GM18519 (cell line): ENCODE data around the gene CD3G.

ENCODE experiments used
- ATAC-seq: cut with Tn5 transposase; IDR thresholded peaks from one replicate; pipeline ENCODE4 v1.9.1; 2021; ENCODE audit warnings: mild to moderate bottlenecking, moderate library complexity; ENCODE audit not compliant: unreplicated experiment, low FRiP score

CD3G gene

DNA sequence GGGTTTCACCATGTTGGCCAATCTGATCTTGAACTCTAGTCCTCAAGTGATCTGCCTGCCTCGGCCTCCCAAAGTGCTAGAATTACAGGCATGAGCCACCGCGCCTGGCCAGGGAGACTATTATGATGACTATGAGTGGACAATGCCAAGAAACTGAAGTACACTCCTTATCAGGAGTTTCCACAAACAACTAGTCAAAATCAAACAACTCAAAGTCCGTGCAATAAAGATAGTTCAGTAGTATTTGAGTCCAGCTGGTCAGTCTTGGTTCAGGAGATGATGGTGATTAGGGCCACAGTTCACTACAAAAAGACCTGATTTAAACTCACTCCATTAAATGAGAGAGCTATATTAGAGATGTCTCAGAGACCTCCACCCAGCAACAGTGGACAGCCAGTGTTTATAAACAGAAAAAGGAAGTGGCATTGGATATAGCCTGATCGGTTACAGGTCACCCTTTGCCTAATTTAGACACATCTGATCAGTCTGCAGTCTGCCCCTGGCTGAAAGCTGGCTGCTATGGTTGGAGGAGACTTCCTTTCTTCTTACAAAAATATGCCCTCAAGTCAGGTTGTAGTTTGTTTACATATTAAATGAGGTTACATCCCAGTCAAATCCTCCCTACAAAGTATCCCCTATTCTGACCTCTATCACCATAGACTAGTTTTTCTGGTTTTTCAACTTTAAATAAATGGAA lies 22.6 kb upstream of the CD3G start:
- ATAC-seq = no peak

DNA sequence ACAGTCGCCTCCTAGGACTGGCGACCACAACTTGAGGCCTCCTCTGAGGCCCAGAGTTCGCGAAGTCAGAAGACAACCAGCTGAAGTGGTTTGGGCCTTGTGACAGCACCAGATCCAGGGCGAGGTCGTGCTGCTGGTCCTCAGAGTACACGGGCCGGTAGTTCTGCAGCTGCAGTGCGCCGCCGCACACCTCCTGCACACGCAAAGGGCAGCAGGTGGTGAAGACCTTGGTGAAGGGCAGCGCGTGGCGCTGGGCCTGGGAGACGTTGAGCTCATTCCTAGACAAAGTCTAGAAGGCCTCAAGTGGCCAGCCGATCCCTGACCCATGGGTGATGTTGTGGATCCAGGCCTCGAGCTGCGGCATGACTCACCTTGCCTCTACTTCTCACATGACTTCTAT lies 21.4 kb upstream of the CD3G start:
- ATAC-seq = no peak

DNA sequence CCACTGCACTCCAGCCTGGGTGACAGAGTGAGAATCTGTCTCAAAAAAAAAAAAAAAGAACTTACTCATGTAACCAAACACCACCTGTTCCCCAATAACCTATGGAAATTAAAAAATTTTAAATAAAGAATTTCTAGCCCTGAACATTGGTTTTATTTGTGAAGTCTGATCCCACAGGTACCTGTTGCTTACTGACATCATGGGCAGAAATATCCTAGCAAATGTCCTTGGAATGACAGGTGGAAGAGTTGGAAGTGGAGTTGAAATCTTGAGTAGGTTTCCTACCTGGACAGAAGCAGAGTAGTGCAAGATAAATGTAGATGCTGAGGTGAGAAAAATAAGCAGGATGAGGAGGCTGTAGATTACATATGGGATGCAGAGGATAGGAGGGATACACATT lies 18.9 kb upstream of the CD3G start:
- ATAC-seq = no peak

DNA sequence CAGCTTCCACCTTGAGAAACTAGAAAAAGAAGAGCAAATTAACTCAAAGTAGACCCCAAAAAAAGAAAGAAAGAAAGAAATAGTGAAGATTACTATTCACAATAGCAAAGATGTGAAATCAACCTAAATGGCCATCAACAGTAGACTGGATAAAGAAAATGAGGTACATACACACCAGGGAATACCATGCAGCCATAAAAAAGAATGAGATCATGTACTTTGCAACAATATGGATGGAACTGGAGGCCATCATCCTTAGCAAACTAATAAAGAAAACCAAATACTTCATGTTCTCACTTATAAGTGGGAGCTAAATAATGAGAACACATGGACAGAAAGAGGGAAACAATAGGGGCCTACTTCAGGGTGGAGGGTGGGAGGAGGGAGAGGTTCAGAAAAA lies 15.4 kb upstream of the CD3G start:
- no peak for ATAC-seq

DNA sequence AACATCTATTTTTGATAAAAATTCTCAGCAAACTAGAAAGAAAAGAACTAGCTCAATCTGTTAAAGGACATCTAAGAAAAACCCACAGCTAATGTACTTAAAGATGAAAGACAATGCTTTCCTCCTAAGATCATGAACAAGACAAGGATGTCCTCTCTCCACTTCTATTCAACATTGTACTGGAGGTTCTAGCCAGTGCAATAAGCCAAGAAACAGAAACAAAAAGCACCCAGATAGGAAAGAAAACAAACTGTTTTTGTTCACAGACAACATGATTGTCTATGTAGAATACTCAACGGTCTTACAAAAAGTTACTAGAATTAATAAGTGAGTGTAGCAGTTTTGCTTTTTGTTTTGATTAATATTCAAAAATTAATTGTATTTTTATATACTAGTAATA lies 9.4 kb upstream of the CD3G start:
- no peak for ATAC-seq

DNA sequence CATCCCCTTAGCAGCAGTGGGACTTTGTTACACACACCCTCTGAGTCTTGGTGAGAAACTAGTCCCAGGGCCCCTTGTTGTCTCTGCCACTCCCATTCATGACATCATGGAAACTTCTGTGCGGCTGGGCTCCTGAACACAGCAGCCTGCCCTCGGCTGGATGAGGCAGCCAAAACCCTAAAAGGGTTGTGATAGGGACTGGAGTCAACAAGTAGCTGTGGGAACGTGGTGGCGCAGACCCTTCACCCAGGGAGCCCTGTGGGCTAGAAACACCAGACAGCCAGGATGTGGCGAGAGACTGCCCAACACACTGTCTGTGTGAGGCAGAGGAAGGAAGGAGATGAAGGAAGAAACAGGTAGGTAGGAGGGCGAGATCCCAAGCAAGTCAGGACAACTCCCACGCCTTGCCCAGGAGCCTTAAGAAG lies 5.5 kb upstream of the CD3G start:
- ATAC-seq = no peak

DNA sequence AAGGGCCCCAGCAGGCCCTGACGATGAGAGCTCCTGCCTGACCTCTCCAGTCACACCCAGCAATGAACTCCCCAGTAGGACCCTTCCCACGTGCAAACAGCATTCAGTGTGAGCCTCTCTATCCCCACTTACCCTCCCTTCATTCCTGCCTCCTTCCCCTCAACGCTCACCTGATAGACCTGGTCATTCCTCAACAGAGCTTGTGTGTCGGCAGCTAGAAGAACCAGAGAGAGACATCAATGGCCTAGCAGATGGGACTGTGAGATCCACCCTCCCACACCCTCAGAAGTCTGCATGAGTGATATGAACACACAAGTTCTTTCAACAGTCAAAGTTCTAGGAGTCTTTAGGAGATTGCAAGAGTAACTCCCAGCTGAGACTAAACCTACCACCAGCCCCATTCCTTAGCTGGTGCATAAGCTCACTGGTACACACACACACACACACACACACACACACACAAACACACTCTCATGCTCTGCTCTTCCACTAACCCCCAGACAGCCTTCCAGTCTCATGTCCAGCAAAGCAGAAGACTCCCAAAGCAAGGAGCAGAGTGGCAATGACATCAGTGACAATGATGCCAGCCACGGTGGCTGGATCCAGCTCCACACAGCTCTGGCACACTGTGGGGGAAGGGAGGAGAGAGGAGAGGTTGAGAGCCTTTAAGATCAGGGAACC lies 4.7 kb upstream of the CD3G start:
- ATAC-seq = no peak

DNA sequence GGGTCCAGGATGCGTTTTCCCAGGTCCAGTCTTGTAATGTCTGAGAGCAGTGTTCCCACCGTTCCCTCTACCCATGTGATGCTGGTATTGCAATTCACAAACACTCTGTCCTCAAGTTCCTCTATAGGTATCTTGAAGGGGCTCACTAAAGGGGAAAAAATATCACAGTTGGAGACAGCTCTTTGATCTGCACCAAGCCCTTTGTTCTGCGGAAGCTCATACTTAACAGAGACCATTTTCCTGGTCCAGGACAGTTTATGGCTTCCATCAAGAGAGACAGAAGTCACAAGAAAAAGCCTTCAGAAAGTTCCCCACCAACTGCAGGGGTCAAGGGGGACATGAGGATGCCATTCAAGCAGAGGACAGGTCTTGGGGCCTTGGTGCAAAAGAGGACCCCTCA lies 3.7 kb upstream of the CD3G start:
- ATAC-seq = no peak

DNA sequence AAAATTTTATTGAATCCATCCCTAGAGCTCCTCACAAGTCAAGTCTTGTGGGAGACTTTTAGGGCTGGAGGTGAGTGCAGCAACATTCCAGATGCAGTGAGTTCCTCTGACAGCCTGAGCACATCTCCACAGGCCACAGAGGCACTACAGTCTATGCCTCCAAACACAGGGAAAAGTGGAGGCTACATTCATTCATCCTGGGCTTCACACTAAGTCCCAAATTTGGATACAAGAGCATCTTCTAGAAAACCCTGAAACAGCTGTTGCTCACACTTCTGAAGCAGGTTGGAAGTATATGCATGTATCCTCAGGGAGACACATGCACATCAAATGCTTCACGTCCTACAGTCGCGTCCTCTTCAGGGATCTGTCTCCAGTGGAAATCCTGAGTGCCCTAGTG lies 2.9 kb upstream of the CD3G start:
- ATAC-seq = no peak

DNA sequence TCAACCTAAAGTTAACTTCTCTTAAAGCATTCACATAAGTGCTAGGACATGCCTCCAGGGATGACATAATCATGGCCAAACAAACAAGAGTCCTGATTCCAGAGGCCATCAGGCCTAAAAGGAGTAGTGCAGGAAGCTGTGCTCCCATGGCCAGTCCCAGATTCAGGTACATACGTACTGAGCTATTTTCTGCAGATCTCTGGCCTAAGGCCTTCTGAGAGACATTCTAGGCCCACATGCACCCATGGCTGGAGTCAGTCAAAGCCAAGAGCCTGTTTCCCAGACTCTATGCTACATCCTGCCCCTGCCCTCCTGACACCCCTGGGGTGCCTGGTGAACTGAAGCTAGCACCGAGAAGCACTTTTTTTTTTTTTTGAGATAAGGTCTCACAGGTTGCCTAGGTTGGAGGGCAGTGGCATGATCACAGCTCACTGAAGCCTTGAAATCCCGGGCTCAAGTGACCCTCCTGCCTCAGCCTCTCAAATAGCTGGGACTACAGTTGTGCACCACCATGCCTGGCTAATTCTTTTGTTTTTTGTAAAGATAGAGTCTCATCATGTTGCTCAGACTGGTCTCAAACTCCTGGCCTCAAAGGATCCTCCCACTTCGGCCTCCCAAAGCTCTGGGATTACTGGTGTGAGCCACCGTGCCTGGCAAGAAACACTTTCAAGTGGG lies 2.2 kb upstream of the CD3G start:
- ATAC-seq = no peak

DNA sequence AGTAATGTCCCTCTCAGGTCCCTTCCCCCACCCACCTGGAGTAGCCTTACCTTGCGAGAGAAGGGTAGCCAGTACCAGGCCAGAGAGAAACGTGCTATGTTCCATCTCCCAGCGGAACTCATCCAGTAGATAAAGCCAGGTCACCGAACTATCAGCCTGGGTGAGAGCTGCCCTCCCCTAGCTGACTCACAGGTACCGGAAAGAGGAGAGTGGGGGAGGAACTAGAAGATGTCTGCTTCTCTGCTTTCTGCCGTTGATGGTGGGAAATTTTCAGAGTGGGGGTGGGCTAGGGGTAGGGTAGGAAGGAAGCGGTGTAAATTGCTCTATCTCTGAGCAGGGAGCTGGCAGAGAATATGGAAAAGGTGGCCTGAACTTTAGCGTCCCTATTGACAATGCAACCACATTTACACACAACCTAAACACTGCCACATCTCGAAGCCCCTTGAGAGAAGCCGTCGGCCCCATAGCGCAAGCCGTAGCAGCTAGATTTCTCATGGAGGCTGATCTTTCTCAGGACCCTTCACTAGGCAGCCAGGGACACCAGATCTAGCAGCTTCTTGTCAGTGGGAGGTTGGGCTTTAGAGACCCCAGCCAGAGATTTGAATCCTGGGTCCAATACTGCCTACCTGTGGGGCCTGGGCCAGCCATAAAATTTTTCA lies 1.5 kb upstream of the CD3G start, which contains the start of gene CD3D:
TSS of gene CD3D (minus strand) at position 203 of the 659 bp plus-strand sequence. CDS start at position 105, 98 bp downstream.
- ATAC-seq = no peak

DNA sequence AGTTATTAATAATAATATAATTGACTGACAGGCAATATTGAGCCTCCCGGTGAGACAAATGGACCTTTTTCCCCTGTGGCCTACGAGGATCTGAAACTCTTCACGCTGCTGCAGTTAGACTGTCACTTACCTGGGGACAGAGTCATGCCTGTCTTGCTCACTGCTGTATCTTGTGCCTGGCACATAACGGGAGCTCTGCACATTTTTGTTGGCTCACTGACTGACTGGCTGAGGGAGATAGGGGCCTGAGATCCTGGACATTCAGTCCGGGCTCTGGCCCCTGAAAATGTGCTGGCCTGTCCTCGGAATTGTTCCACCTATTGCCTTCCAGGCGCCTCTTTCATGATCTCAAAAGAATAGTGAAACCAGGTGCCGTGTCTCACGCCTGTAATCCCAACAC lies 896 bp upstream of the CD3G start:
- no peak for ATAC-seq

DNA sequence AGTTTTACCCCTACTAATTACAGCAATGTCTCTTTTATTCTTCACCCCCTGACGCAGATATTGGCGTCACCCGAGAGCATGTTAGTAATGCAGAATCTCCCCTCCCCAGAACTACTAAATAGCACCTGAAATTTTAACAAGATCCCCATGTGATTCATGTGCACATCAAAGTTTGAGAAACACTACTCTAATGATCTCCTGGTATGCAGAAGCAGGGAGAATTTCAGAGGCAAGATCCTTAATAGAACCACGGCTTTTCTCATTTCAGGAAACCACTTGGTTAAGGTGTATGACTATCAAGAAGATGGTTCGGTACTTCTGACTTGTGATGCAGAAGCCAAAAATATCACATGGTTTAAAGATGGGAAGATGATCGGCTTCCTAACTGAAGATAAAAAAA lies 5.3 kb downstream of the CD3G start:
- no peak for ATAC-seq

DNA sequence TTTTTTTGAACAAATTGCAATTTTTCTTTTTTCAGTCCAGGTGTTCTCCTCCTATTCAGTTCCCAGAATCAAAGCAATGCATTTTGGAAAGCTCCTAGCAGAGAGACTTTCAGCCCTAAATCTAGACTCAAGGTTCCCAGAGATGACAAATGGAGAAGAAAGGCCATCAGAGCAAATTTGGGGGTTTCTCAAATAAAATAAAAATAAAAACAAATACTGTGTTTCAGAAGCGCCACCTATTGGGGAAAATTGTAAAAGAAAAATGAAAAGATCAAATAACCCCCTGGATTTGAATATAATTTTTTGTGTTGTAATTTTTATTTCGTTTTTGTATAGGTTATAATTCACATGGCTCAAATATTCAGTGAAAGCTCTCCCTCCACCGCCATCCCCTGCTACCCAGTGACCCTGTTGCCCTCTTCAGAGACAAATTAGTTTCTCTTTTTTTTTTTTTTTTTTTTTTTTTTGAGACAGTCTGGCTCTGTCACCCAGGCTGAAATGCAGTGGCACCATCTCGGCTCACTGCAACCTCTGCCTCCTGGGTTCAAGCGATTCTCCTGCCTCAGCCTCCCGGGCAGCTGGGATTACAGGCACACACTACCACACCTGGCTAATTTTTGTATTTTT lies 9.1 kb downstream of the CD3G start:
- ATAC-seq = no peak

DNA sequence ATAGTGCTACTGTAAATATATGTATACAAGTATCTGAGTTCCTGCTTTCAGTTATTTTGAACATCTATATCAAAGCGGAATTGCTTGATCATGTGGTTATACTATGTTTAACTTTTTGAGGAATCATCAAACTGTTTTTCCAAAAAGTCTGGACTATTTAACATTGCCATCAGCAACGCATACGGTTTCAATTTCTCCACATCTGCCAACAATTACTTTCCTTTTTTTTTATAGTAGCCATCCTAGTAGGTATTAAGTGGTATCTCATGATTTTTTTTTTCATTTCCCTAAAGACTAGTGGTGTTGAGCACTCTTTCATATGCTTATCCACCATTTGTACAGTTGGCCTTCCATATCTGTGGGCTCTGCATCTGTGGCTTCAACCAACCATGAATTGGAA lies 13.9 kb downstream of the CD3G start:
- ATAC-seq = no peak

DNA sequence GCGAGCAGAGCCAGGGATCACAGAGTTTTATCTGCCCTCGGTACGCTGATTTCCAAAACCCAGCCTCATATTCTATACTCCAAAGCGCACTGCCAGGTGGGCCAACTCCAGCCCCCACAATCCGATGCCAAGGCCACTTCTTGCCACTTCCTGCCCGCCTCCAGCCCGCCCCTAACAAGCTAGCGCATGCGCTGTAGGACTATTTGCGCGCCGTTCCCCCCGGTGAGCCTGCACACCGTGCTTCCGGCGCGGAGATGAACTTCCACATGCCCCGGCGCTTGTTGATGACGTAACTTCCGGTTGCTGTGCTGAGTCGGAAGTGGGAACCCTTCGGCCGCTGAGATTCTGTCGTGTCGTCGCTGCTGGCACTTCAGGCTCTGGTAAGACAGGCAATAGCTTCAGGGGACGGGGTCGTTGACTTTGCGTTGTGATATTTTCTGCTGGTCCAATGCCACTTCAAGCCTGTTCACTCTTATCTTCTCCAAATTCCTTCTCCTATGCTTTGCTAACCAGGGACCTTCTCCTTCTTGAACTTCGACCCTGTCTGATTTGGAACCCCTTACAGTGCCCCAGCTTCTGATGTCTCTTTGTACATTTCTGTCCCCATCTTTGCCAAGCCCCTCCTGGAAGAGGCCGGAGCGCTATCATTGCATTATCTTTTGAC lies 15.3 kb downstream of the CD3G start, which contains the start of gene UBE4A:
TSS of gene UBE4A (plus strand) at position 306 of the 664 bp plus-strand sequence. CDS start 5,481 bp downstream, outside the sequence.
- peak; percentile 55 for ATAC-seq

DNA sequence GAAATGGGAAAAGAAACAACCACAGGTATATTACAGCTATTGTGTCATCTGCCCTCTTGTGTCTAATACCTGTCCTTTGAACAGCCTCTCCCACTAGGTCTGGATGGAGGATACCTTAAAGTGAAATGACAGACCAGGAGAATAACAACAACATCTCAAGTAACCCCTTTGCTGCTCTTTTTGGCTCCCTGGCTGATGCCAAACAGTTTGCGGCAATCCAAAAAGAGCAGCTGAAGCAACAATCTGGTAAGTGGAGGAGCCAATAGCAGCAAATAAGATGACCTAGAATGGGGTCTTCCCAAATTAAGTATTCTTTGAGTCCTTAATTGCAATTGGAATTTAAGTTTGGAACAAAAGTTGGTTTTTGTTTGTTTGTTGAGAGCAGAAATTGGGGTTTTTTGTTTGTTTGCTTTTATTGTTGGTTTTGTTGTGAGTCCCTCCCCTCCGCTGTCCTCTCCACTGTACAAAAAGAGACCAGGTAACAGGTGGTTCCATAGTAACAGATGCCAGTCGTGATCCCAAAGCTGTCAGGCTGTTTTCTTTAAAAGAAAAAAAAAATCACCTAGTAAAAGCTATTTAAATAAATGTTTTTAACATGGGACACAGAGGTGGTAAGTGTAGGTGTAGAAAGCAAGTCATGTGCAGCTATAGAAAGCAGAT lies 20.9 kb downstream of the CD3G start:
- no peak for ATAC-seq

DNA sequence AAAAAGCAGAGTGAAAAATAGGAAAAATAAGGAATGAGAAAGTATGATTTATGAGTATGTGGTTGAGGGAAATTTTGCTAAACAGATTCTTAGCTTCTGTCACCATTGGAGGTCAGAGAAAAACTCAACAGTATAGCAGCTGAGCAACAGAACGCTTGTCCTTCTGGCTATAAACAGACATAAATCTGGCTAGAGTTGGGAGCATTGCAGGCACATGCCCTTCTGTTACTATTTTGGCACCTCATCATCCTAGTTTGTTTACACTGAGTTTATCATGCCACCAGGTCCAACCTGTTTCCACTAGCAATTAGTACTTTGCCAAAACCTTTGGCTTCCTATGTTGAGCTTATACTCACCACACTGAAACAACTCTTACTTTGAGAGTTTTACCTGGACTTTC lies 22.1 kb downstream of the CD3G start:
- ATAC-seq = no peak

DNA sequence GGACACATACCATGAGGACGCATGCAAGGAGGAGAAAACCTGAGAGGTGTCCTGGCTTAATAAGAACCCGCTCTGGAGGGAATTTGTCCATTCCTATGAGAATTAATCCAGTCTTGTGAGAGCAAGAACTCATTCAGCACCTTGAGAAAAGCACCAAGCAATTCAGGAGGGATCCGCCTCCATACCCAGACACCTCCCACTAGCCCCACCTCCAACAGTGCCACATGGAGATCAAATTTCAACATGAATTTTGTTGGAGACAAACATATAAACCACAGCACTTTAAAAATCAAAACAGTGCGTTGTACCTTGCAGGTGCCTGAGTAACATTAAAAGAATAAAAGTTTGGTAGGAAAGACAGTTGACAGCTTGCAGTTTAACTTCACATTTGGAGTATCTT lies 26.6 kb downstream of the CD3G start:
- ATAC-seq = no peak

DNA sequence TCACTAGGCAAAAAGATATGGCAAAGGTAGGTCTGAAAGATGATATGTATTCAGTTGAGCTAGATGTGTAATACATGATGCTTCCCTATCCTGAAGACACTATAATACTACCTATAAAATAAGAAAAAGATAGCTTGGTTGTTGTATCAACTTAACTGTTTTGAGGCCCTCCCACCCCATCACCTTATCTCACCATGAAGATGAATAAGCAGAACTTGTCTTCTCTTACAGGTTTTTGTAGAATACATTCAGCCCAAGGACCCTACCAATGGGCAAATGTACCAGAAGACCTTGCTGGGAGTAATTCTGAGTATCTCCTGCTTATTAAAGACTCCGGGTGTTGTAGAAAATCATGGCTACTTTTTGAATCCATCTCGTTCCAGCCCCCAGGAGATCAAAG lies 29.1 kb downstream of the CD3G start:
- ATAC-seq = no peak
